ENCODE measurements around the gene PCAT6.

Gene PCAT6

GRCh38 chr1:202848191-202848542 is 37.4 kb downstream of the PCAT6 start:
- no peak for DNase-seq (ENCODE audit: low read depth in 2 of 2)

DNA sequence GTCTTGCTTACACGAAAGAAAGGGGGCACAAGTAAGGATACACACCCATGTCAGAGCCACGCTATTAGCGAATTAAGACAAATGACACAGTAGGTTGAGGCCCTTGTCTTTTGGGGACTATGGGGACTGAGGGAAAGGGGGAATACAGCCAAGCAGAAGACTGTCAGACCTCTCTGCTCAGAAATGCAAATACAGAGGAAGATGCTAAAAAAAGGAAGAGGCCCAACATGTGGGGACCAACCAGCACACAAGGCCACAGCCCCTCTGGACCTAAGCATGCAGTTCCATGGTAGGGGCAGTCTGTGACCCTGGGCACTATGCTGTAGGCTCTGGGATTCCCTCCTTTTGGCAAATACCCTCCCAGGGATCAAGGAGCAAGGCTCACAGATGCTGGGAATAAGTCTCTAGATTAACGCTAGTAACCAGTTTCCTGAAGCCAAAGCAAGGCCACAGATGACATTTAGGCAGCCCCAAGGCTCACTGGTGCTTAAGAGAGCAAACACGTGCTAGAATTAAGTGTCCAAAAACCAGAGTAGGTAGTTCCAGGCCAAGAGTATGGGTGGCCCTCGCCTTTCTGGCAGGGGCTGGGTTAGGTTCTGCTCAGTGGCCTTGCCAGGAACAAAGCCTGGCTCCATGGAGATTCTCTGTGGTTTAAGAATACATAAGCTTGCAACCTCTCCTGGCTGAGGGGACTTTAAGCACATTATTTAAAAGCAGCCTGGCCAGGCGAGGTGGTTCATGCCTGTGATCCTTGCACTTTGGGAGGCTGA is 40.0 kb downstream of the PCAT6 start:
- DNase-seq (ENCODE audit: low read depth in 2 of 2): no peak

GRCh38 chr1:202852163-202852904 is 41.6 kb downstream of the PCAT6 start:
- DNase-seq (ENCODE audit: low read depth in 2 of 2): no peak

GRCh38 chr1:202854787-202855186 is 44.0 kb downstream of the PCAT6 start:
- no peak for DNase-seq (ENCODE audit: low read depth in 2 of 2)

DNA sequence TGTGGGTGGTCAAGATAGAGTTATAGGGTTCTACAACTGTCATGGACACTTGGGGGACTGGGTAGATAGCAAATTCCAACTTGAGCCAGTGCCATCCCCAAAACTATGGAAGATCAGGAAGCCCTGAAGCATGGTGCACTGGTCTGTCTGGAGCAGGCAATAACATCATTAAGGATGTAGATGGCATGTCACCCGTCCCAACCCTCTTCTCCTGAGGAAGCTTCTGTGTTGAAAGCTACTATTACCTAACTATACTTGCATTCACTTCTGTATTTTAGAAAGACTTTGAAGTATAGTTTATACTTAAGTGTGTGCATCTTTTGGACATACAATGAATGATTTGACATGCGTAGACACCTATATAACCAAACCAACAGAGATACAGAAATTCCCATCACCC is 45.3 kb downstream of the PCAT6 start:
- DNase-seq (ENCODE audit: low read depth in 2 of 2): no peak

- DNase-seq (ENCODE audit: low read depth in 2 of 2): no peak
Observed at GRCh38 chr1:202857136-202857610, 46.4 kb downstream of the PCAT6 start.

DNA sequence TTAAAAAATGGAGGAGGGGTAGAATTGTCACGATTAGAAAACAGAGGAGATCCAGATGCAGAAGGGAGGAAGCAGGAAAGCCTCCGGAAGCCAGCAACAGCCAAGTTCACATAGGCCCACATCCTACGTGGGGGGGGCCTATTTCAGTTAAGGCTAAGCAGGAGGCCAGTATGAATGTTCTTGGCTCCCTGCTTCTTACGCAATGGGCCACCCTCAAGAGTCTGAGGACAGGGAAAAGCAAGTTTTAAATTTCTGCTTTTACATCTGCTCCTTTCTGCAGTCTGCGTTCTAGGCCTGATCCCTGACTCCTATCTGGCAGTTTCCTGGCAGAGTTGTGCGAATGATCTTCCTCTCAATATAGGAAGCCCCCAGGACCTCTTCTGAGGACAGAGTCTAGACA is 47.6 kb downstream of the PCAT6 start:
- DNase-seq (ENCODE audit: low read depth in 2 of 2): no peak

DNA sequence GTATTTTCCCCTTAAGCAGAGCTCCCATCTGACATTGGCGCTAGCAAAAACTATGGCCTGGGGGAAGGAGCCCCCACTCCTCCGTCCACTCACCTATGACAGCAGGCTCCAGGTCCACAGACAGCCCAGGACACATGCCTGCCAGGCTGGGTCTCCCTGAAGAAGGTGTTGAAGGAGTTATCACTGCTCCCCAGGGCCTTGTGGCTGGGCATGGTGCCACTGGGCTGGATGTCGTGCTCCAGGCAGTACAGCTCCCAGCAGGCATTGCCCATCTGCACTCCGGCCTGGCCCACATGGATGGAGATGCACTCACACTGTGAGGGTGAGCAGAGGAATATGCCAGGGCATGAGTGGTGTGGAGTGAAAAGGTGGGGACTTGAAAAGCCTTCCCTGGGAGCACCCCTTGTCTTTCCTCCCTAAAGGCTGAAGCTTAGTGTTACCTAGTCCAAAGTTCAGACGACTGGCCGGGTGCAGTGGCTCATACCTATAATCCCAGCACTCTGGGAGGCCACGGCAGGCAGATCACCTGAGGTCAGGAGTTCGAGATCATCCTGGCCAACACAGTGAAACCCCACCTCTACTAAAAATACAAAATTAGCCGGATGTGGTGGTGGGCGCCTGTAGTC is 48.1 kb downstream of the PCAT6 start:
- DNase-seq (ENCODE audit: low read depth in 2 of 2): no peak

- no peak for DNase-seq (ENCODE audit: low read depth in 2 of 2)
Observed at GRCh38 chr1:202860744-202861419, 50.1 kb downstream of the PCAT6 start.

Measured in stimulated activated CD8-positive, alpha-beta memory T cell treated with anti-CD3 and anti-CD28 coated beads, Interleukin-2, amount 100 ng/mL, for 1 hour (primary cell).